ENCODE results near the gene DYNC1I1.

DYNC1I1 gene

GRCh38 chr7:95997632-95998031, 225.3 kb downstream of the DYNC1I1 start:
- no peak for FAIRE-seq
- TF ChIP-seq POLR2A (IDR thresholded peaks at IDR 0.05; ENCODE audit: low read depth, low read length): no peak
- DNase-seq (ENCODE audit: insufficient read length, low spot score): no peak

GRCh38 chr7:95999481-95999880, 227.1 kb downstream of the DYNC1I1 start:
- no peak for FAIRE-seq
- TF ChIP-seq POLR2A (IDR thresholded peaks at IDR 0.05; ENCODE audit: low read depth, low read length): no peak
- no peak for DNase-seq (ENCODE audit: insufficient read length, low spot score)

GRCh38 chr7:96004578-96004977, 232.2 kb downstream of the DYNC1I1 start:
- no peak for FAIRE-seq
- no peak for DNase-seq (ENCODE audit: insufficient read length, low spot score)
- TF ChIP-seq POLR2A (IDR thresholded peaks at IDR 0.05; ENCODE audit: low read depth, low read length): no peak

- DNase-seq (ENCODE audit: insufficient read length, low spot score): no peak
- no peak for TF ChIP-seq POLR2A (IDR thresholded peaks at IDR 0.05; ENCODE audit: low read depth, low read length)
- FAIRE-seq: no peak
Measured at GRCh38 chr7:96005271-96005670, 232.9 kb downstream of the DYNC1I1 start.

- FAIRE-seq (no peak), DNase-seq (ENCODE audit: insufficient read length, low spot score) (no peak)
- TF ChIP-seq POLR2A (IDR thresholded peaks at IDR 0.05; ENCODE audit: low read depth, low read length): no peak
Measured at GRCh38 chr7:96009148-96009547, 236.8 kb downstream of the DYNC1I1 start.

- no peak for FAIRE-seq
- DNase-seq (ENCODE audit: insufficient read length, low spot score): no peak
- TF ChIP-seq POLR2A (IDR thresholded peaks at IDR 0.05; ENCODE audit: low read depth, low read length): no peak
Measured at GRCh38 chr7:96013836-96014235, 241.5 kb downstream of the DYNC1I1 start.

GRCh38 chr7:96014617-96015016, 242.3 kb downstream of the DYNC1I1 start:
- DNase-seq (ENCODE audit: insufficient read length, low spot score): no peak
- no peak for TF ChIP-seq POLR2A (IDR thresholded peaks at IDR 0.05; ENCODE audit: low read depth, low read length)
- no peak for FAIRE-seq

- no peak for TF ChIP-seq POLR2A (IDR thresholded peaks at IDR 0.05; ENCODE audit: low read depth, low read length)
- no peak for FAIRE-seq
Measured at GRCh38 chr7:96016056-96016586, 243.8 kb downstream of the DYNC1I1 start.

GRCh38 chr7:96016735-96017134, 244.4 kb downstream of the DYNC1I1 start:
- DNase-seq (ENCODE audit: insufficient read length, low spot score): no peak
- FAIRE-seq: no peak
- TF ChIP-seq POLR2A (IDR thresholded peaks at IDR 0.05; ENCODE audit: low read depth, low read length): no peak

More at GRCh38 chr7:96016056-96016586, 243.8 kb downstream of the DYNC1I1 start:
- DNase-seq (ENCODE audit: insufficient read length, low spot score): no peak

- no peak for TF ChIP-seq POLR2A (IDR thresholded peaks at IDR 0.05; ENCODE audit: low read depth, low read length)
- FAIRE-seq (no peak), DNase-seq (ENCODE audit: insufficient read length, low spot score) (no peak)
Measured at GRCh38 chr7:96017877-96018276, 245.5 kb downstream of the DYNC1I1 start.

GRCh38 chr7:96021568-96021967, 249.2 kb downstream of the DYNC1I1 start:
- DNase-seq (ENCODE audit: insufficient read length, low spot score) (no peak), FAIRE-seq (no peak)
- TF ChIP-seq POLR2A (IDR thresholded peaks at IDR 0.05; ENCODE audit: low read depth, low read length): no peak

GRCh38 chr7:96023387-96023786, 251.0 kb downstream of the DYNC1I1 start:
- DNase-seq (ENCODE audit: insufficient read length, low spot score) (no peak), FAIRE-seq (no peak)
- no peak for TF ChIP-seq POLR2A (IDR thresholded peaks at IDR 0.05; ENCODE audit: low read depth, low read length)

- FAIRE-seq (no peak), DNase-seq (ENCODE audit: insufficient read length, low spot score) (no peak)
- TF ChIP-seq POLR2A (IDR thresholded peaks at IDR 0.05; ENCODE audit: low read depth, low read length): no peak
Measured at GRCh38 chr7:96026010-96026409, 253.7 kb downstream of the DYNC1I1 start.

GRCh38 chr7:96026611-96027010, 254.3 kb downstream of the DYNC1I1 start:
- TF ChIP-seq POLR2A (IDR thresholded peaks at IDR 0.05; ENCODE audit: low read depth, low read length): no peak
- FAIRE-seq: no peak

GRCh38 chr7:96028729-96029128, 256.4 kb downstream of the DYNC1I1 start:
- FAIRE-seq (no peak), DNase-seq (ENCODE audit: insufficient read length, low spot score) (no peak)
- TF ChIP-seq POLR2A (IDR thresholded peaks at IDR 0.05; ENCODE audit: low read depth, low read length): no peak

More at GRCh38 chr7:96026611-96027010, 254.3 kb downstream of the DYNC1I1 start:
- no peak for DNase-seq (ENCODE audit: insufficient read length, low spot score)
